ENCODE results near the gene AIM2. TPM values are rescaled to one million over a fixed set of nuclear protein-coding genes. Genes with fewer than 3 reads are reported as not detected.
"Not testable (repeated sequence)": the region's sequence is repeated elsewhere in the genome, so short reads cannot be mapped to it uniquely, and the experiment has no call there.

The AIM2 gene
- polyA plus RNA-seq, 1 donor, result 0.46 TPM

DNA sequence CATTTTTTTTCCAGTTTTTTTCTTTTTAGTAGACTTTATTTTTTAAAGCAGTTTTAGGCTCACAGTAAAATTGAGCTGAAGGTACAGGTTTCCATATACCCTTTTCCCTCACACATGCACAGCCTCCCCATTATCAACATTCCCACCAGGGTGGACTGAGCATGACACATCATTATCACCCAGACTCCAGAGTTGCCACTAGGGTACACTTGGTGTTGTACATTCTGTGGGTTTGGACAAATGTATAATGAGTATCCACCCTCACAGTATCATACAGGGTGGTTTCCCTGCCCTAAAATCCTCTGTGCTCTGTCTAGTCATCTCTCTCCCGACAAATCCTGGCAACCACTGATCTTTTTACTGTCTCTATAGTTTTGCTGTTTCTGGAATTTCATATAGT is 3.0 kb upstream of the AIM2 start:
- no peak for DNase-seq (ENCODE audit: low read depth)

- no peak for DNase-seq (ENCODE audit: low read depth)
Observed at GRCh38 chr1:159077120-159077961, 775 bp upstream of the AIM2 start.

DNA sequence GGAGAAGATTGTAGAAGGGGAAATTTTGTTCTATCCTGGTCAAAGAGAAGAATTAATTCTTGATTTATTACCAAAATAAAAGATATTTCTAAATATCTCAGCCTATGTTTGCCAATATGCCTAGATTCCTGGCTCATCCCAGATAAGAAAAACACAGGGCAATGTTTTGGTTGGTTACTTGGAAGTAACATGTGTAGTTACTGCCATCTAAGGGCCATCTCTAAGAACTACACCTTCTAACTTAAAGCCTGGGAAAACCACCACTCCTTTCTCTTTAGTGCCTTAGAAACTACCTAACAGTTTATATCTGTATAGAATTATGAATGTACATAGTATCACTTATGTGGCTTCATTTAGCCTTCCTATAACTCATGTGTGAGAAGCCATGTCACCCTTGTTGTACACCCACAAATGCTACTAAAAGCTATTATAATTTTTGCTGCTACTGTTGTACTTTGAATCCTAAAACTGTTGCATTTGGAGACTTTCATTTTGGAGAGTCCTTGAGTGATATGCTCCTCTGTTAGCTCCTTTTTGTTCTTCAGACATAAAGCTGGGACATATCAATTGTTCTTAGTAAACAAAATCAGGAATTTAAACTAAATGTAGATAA is 4.5 kb downstream of the AIM2 start:
- DNase-seq (ENCODE audit: low read depth), result peak; percentile 39

DNA sequence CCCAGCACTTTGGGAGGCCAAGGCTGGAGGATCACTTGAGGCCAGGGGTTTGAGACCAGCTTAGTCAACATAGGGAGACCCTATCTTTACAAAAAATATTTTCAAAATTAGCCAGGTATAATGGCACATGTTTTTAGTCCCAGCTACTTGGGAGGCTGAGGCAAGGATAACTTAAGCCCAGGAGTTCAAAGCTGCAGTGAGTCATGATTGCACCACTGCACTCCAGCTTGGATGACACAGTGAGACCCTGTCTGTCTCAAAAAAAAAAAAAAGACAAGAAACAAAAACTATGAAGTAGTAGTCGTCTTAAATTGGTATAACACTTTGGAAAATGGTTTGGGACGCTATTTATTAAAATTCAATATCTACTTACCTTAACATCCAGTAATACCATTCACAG is 7.7 kb downstream of the AIM2 start:
- DNase-seq (ENCODE audit: low read depth), result no peak

DNA sequence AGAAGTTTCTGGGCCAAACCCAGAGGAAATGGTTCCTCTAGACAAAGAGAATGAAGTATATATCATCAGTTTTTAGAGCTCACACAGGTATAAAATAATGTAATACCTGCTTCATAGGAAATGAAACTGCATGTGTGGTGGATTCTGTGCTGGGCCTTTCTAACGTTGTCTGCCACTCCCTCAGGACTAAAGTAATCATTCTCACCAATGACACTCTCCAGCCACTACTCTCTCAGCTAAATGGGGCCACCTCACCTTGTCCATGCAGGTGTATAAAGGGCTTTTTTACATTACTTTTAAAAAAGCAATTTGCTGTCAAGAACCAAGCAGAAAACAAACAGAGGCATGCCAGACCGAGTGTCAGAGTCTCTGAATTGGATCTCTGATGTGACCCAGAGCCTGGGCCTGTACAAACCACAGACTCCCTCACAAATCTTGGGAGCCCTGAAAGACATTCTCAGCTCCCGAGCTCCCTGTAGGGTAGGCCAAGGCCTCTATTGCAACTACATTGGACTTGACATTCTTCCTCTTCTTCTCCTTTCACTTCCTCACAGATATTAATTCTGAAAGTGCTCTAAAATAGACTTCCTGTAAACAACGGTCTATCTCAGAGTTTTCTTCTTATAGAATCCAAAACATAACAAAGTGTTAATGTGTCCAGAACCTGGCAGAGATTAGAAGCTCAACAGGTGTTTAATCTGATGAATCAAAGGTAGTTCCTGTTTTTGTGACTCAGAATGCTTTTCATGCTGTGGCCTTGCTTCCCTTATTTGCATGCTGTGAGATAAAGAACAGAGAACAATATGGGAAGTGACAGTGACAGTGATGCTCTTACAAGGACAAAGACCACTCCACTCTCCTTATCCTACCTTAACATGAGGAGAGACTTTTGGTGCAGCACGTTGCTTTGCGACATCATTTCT is 8.6 kb downstream of the AIM2 start:
- DNase-seq (ENCODE audit: low read depth), result no peak

DNA sequence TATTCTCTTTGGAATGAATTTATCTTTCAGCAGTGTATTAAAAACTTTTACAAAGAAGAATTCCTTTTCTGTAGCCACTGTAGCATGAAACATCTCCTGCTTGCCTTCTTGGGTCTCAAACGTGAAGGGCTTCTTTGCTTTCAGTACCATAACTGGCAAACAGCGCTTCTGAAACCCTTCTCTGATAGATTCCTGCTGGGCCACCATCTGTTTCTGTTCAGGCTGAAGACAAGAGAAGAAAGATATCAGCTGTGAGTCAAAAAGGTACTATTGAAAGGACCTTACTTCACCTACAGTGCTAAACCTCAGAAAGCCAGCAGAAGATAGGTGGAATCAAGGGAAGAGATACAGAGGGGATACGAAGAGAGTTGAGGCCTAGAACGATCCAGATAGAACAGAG is 10.5 kb downstream of the AIM2 start:
- no peak for DNase-seq (ENCODE audit: low read depth)

- DNase-seq (ENCODE audit: low read depth), result no peak
Observed at GRCh38 chr1:159065106-159065505, 11.5 kb downstream of the AIM2 start.

DNA sequence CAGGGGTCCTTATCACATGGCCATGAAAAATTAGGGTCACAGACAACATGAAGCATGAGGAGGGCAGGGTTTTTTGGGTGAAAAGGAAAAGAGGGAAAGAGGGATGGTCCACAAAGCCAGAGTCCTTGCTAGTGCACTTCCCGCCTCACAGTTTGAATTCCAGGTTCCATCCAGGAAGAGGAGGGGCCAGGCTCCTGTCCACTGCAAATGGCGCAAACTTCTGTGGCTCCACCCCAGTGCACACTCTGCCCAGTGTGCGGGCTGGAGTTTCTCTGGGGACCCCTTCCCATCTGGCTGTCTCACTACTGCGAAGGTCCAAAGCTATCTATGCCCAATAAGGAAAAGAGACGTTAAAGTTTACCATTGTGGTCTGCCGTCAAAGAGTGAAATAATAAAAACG is 17.8 kb downstream of the AIM2 start:
- DNase-seq (ENCODE audit: low read depth), result no peak

DNA sequence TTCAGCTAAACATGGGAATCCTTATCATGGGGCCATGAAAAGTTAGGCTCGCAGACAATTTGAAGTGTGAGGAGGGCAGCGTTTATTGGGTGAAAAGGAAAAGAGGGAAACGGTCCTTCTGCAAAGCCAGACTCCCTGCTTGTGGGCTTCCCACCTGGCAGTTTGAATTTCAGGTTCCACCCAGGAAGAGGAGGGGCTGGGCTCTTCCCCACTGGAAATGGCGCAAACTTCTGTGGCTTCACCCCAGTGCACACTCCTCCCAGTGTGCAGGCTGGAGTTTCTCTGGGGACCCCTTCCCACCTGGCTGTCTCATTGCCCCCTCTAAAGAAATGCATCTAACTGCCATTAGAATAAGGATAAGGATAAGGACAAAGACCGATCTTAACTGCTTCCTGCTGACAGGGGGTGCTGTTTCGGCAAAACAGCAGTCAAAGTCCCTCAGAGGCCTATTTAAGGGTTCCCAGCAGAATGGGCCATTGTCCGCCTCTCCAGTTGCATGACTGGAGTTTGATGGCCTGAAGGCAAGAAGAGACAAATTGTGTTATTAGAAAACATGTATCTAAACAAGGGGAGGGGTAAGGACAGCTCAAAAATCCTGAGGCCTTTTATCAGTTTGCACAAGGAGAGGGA is 20.4 kb downstream of the AIM2 start:
- no peak for DNase-seq (ENCODE audit: low read depth)

GRCh38 chr1:159055181-159055641 is 21.4 kb downstream of the AIM2 start:
- DNase-seq (ENCODE audit: low read depth), result no peak

DNA sequence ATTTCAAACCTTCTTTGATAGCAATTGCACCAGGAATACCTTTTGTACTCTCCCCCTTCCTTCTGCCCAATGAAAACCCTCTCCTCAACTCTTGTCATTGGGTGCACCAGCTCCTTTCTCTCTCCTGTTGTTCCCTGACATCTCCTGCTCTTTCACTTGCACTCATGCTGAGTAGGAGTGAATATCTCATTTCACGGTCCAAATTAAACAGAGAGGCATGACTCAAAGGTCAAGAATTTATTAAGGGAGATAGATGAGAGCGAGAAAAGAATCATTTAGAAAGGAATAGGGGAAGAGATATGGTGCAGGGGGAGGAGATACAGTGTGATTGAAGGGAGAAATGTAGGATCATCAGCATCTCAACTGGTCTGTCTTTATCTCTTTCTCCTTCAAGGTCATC is 22.1 kb downstream of the AIM2 start:
- no peak for DNase-seq (ENCODE audit: low read depth)

DNA sequence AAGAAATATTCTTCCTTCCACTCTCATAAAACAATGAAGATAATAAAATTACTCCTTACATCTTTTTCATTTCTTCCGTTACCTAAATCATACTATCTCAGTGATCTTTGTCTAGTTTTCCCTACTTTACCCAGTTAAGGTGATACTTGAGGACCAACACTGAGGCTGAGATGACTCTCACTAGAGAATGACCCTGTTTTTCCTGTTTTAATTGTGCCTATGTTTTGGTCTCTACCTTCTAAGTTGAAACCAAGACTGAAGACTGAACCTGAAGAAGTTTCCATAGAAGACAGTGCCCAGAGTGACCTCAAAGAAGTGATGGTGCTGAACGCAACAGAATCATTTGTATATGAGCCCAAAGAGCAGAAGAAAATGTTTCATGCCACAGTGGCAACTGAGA is 25.1 kb downstream of the AIM2 start:
- DNase-seq (ENCODE audit: low read depth), result no peak

- DNase-seq (ENCODE audit: low read depth), result not testable (repeated sequence)
Observed at GRCh38 chr1:159046486-159046885, 30.1 kb downstream of the AIM2 start.

DNA sequence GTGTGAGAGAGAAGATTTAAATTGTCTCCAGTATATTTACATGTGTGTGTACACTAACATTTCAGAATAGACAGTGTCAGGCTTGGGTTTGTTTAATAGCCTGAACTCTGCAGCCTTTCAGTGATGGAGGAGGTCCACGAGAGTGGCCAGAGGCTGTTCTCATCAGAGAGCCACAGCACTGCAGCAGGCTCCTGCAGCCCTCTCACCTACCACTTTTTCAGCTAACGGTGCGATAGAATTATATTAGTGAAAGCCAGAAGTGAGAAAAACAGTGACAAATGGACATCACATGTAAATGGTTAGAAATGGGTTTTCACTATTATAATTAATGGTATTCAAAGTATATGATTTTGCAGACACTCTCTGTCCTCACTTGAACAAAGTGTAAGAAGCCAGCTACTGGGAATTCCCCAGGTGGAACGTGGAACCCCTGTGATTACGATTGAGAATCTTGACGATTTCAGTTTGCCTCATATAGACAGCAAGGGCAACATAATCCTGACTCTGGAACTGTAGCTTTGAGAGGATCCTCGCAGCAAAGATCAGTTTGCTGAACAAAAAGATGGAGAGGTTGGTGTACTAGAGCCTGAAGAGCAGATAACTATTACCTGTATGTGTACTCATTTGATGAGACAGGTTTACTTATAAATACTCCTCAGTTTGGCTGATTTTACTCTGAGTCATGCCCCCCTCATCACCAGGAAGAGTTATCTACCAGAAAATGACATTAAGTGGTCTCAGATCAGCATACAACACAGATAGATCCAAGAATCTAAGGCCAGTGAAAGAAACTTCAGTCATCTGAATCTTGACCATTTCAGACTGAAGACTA is 35.5 kb downstream of the AIM2 start:
- no peak for DNase-seq (ENCODE audit: low read depth)

DNA sequence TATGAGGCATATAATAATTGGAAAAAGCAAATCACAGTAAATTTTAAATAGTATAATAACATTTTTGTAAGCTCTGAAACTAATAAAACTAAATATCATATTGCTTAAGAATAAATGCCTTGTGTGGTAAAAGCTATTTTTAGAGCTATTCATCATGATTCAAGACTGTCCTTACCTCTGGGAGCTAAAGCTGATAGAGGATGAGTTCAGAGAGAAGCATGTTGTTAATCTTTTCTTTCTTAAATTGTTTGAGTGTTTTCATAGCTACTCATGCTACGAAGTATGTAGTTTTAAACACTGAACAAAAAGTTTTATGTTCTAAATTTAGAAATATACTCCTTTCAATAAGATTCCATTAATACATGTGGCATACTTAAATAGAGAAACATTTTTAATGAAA is 36.4 kb downstream of the AIM2 start:
- no peak for DNase-seq (ENCODE audit: low read depth)

DNA sequence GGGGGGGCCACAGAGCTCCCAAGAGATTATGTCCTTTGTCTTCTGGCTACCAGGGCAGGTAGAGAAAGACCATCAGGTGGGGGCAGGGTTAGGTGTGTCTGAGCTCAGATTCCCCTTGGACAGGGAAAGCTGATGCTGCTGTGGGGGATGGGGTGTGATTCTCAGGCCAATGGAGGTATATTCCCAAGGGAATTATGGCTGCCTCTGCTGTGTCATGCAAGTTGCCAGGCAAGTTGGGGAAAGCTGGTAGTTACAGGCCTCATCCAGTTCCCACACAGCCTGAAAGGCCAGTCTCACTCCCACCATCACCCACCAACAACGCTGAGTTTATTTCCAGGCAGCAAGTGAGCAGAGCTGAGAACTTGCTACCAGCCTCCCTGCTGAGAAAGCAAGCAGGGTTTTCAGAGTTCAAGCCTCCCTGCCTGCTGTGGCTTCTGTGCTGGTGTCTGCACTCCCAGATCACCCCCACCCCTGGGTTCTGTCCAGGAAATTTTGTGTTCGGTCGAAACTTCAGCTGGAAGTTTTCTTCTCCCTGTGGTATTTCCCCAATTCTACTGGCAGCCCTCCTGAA is 45.6 kb downstream of the AIM2 start:
- DNase-seq (ENCODE audit: low read depth), result no peak

GRCh38 chr1:159030311-159030710 is 46.3 kb downstream of the AIM2 start:
- no peak for DNase-seq (ENCODE audit: low read depth)

DNA sequence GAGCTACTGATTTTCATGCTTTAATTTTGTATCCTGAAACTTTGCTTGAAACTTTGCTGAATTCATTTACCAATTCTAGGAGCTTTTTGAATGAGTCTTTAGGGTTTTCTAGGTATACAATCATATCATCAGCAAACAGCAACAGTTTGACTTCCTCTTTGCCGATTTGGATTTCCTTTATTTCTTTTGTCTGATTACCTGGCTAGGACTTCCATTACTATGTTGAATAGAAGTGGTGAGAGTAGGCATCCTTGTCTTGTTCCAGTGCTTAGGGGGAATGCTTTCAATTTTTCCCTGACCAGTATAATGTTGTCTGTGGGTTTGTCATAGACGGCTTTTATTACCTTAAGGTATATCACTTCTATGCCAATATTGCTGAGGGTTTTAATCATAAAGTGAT is 49.7 kb downstream of the AIM2 start:
- not testable (repeated sequence) for DNase-seq (ENCODE audit: low read depth)

GRCh38 chr1:159025043-159025442 is 51.5 kb downstream of the AIM2 start:
- no peak for DNase-seq (ENCODE audit: low read depth)

- DNase-seq (ENCODE audit: low read depth), result no peak
Observed at GRCh38 chr1:159023723-159024122, 52.8 kb downstream of the AIM2 start.

All from forelimb muscle (tissue), 1 donor.